Body of pancreas (tissue), 4 donors: ENCODE measurements around the gene ADK.

Experiments used
- POLR2A ChIP-seq, 3 donors: fragments of 450-650 bp; IDR thresholded peaks; one replicate each; pipeline ENCODE4 v1.6.1; 2016; ENCODE audit warnings: antibody characterized with exemption in 3 of 3, mild to moderate bottlenecking in 2 of 3
- TF ChIP-seq, protein P1 (sequence below), 7 experiments: fragments of 450-650 bp in 4 of 7; fragments of 200-600 bp in 3 of 7; sonication (generic) in 3 of 7; IDR thresholded peaks; one replicate each; pipeline ENCODE4 v1.5.1; 2016 to 2019; ENCODE audit warnings: antibody characterized with exemption in 7 of 7

DNA sequence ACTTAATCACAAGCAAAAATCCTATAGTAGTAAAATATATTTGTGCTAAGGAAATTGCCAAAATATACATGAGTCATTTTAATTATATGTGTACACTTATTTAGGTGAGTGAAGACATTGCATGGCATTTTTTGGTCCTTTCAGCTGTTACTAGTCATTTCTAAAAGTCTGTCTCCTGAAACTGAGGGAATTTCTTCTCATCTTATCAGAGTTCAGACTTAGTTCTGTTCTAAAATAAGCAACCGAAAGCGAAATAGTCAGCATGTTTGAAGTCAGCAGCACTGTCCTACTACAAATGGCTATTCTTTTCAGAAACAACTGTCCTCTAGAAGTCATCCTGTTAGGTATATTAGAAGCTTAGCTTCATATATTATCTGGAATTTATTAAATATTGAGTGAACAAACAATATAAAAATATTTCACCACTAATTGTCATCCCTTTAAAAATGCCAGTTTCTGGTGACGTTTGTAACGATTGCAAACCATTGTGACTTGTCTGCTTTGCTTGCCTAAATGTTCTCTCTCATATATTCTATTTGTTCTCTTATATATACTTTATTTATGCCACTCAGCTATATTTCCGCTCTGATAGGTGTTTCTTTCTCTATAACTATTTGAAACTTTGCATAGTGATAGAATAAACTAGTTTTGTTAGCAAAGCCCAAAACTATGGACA is 448.0 kb downstream of the ADK start:
- TF ChIP-seq, protein P1, sequence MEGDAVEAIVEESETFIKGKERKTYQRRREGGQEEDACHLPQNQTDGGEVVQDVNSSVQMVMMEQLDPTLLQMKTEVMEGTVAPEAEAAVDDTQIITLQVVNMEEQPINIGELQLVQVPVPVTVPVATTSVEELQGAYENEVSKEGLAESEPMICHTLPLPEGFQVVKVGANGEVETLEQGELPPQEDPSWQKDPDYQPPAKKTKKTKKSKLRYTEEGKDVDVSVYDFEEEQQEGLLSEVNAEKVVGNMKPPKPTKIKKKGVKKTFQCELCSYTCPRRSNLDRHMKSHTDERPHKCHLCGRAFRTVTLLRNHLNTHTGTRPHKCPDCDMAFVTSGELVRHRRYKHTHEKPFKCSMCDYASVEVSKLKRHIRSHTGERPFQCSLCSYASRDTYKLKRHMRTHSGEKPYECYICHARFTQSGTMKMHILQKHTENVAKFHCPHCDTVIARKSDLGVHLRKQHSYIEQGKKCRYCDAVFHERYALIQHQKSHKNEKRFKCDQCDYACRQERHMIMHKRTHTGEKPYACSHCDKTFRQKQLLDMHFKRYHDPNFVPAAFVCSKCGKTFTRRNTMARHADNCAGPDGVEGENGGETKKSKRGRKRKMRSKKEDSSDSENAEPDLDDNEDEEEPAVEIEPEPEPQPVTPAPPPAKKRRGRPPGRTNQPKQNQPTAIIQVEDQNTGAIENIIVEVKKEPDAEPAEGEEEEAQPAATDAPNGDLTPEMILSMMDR (IDR thresholded peaks at IDR 0.05), result no peak
- TF ChIP-seq POLR2A (IDR thresholded peaks at IDR 0.05), result no peak
